IPS DF 19.7 (cell line): ENCODE results near the gene EYA4.

Source experiments
- DNase-seq: peaks from one replicate; pipeline ENCODE4 v3.0.0-alpha.2; 2013; ENCODE audit warnings: low read depth, low spot score

The EYA4 gene, protein sequence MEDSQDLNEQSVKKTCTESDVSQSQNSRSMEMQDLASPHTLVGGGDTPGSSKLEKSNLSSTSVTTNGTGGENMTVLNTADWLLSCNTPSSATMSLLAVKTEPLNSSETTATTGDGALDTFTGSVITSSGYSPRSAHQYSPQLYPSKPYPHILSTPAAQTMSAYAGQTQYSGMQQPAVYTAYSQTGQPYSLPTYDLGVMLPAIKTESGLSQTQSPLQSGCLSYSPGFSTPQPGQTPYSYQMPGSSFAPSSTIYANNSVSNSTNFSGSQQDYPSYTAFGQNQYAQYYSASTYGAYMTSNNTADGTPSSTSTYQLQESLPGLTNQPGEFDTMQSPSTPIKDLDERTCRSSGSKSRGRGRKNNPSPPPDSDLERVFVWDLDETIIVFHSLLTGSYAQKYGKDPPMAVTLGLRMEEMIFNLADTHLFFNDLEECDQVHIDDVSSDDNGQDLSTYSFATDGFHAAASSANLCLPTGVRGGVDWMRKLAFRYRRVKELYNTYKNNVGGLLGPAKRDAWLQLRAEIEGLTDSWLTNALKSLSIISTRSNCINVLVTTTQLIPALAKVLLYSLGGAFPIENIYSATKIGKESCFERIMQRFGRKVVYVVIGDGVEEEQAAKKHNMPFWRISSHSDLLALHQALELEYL

DNA sequence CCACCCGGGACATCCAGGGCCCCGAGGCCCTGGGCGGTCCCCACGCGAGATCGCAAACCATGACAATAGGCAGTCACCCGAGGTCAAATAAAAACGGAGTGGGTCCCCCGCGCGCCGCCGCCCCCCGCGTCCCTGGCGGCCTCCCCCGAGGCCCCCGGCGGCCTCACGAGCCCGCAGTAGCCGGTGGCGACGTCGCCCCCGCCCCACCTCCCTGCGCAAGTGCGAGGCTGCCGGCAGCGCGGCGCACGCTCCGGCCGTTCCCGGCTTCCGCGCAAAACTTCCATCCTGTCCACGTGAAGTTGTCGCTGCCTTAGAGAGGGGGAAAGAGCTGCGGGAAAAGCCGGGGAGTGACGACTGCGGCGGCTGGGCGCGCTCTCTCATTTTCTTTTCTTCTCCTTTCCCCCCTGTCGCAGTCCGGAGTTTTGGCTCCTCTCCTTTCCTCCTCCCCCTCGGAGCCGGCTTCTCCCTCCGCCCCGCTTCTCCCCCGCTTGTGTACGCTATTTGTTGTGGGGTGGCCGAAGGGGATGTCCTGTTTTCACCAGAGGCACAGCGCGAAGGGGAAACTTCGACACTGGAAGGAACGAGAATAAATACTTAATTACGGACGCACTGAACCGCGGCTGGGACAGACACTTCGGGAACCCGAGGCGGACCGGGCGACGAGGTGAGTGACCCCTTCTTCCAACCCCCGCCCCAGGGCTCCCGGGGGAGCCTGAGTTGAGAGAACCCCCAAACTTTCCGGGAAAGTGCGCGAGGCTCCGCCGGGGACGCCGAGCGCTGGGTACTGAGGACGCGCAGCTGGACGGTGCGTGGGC, at the start of gene EYA4:
Gene EYA4 (plus strand): TSS at position 272 of the 815 bp plus-strand sequence. CDS start 33,424 bp downstream, outside the sequence.
- no peak for DNase-seq

DNA sequence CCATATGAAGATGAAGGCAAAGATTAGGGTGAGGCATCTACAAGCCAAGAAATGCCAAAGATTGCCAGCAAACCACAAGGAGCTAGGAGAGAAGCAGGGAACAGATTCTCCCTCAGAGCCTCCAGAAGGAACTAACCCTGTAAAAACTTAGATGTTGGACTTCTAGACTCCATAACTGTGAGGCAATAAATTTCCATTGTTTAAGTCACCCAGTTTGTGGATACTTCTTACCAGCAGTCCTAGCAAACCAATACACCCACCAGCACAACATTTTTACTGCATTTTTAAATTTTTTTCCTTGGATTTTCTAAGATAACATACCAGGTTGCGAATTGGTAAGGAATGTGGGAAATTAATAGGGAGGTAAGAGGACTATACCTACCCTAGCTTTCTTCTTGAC, 47.8 kb upstream of the EYA4 start:
- DNase-seq, result no peak

DNA sequence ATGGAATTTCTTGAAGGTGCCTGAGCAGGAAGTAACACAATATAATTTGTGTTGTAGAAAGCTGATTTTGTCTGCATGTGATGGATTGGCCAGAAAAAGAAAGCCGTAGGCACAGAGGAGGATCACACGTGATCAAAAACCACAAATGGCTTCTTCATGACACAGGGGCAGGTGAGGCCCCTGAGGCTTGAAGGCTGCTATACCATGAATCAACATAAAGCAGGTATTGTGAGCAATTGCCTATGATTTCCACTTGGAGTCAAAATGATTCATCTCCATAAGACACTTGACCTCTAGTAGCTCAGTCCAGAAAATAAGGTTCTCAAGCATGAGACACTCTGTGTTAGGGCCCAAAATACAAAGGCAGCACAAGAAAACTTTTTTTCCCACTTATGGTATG, 42.4 kb upstream of the EYA4 start:
- no peak for DNase-seq

DNA sequence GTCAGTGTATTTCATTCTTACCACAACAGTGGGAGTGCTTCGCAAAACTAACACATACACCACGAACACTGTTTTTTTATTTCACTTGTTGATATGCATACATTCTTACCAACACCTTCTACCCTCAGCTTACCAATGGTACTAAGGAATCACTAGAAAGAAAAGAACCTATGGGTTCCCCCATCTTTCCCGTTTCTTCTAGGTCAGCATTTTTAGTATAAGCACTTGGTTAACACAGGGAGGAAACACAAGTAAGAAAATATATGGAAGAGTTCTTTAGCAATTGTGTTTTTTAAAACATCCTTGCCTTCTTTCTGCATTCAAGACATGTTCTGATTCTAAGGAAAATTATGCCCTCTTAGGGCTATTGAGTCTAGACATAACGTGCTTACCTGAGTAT, 39.9 kb upstream of the EYA4 start:
- DNase-seq, result no peak

DNA sequence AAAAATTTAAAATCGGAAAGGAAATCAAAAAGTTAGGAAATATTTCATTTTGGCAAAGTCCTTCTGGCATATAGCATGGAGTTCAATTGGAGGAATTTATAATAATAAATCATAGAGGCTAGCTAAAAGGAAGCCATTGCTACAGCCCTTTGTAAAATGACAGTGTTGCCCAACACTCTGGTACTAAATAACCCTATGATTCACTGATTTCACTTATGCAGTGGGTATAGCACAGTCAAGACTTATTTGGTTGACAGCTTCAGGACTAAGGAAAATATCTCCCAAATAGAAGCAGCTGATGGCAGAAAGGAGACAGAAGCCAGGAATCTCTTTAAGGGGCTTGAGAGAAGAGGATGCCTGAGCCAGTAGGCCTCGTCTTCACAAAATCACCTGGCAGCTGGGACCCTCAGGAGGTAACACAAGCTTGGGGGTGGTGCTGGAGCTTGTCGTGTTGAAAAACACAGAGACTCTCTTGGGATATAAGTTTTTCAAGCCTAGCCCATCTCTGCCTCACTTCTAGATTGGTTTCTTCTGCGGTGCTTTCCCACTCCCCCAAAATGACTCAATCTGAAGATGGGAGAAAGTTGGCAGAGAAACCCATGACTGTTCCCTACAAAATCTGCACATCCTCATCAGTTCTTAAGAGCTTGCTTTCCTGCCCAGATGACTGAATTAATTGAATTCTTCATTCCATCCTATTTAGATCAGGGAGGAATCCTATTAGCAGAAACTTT, 38.4 kb upstream of the EYA4 start:
- no peak for DNase-seq

DNA sequence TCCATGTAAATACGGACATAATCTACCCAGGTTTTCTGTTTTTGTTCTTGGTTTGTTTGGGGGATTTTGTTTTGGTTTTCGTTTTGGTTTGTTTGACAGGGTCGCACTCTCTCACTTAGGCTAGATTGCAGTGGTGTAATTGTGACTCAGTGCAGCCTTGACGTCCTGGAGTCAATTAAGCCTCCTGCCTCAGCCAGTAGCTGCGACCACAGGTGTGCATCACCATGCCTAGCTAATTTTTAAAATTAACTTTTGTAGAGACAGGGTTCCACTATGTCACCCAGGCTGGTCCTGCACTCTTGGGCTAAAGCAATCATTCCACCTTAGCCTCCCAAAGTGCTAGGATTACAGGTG, 37.8 kb upstream of the EYA4 start:
- DNase-seq, result no peak

DNA sequence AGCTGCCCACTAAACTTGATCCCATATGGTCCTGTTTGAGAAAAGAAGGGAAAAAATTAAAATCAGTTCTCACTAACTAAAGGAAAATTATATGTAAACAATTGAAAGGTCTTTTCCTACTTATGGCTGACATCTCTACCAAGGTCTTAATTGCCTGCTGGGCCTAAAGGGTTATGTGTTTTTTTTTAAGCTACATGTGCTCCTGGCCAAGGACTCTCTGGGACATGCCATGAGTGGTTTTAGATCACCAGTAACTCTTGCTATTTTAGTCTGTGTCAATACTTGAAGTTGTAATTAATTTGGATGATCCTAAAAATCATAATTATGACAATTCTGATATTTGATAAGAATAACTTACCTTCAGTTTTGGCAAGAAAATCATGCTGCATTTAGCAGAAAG, 35.9 kb upstream of the EYA4 start:
- DNase-seq, result no peak

DNA sequence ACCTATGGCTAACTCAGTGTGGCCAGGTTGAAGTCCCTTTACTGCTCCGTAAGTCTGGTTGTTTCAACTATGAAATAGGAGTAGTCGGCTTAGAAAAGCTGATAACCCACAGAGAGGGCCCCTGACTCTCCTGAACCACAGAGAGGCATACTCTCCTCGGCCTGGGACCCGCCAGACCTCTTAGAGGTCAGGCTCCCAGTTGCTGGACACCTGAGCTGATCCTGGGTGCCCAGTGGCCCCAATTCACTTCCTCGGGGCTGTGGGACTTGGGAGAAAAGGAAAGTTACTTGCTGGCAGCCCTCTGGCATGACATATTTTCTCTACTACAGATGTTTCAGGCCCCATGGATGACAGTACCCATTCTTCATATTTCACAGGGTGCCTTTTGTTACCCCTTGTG, 34.2 kb upstream of the EYA4 start:
- DNase-seq, result no peak

DNA sequence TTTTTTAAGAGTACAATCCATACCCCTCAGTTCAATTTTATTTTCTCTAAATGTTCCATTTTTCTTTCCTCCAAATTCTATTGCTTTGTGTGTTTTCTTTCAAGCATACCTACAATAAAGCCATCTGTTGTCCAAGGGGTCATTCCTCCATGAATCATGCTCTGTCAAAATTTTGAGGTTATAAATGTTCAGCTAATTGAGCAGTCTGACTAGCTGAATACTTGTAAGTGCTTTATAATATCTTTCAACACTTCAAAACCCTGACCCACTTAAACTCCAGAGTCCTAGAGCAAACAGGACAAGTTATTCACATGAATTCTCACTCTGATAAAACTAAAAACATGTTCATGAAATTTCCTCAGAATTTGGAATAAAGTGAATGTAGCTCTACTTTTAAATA, 33.4 kb upstream of the EYA4 start:
- DNase-seq, result no peak

DNA sequence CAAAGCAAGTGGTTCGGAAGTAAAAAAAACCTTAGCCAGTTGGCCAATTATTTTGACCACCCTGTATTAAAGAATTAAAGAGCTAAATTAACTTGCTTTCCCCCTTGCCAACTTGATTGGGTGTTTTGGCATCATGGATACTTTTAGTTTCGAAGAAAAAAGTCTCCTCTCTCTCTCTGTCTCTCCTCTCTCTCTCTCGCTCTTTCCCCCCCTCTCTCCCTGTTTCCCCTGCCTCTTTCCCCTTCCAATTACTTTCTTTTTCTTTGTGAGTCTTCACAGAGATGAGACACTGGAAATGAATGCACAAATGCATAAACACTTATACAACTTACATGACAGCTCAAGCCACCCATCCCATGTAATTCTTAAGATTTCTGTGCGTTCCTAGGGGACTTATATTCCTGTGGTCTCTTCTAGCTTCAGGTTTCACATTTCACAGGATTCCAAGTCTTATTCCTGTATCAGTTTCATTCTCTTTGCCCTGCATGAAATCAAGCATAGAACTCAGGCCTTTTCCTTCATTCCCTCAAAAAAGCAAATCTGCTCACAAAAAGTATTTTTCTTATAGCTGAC, 32.9 kb upstream of the EYA4 start:
- no peak for DNase-seq

DNA sequence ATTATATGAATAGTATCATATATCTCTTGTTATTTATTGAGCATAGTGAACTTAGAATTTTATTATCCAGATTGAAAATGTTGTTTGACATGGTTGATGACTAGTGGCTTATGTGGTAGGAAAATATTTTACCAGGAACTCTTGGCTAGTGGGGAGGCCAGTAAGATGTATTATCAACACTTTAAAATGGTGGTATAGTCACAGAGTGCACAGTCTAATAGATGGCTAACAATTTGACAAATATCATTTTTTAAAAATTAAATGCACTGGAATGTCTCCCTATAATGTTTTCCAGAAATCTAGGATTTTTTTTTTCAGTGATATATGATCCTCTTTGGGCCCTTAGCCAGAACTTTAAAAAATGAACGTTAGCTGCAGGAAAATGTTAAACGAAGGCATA, 26.9 kb upstream of the EYA4 start:
- DNase-seq, result no peak

DNA sequence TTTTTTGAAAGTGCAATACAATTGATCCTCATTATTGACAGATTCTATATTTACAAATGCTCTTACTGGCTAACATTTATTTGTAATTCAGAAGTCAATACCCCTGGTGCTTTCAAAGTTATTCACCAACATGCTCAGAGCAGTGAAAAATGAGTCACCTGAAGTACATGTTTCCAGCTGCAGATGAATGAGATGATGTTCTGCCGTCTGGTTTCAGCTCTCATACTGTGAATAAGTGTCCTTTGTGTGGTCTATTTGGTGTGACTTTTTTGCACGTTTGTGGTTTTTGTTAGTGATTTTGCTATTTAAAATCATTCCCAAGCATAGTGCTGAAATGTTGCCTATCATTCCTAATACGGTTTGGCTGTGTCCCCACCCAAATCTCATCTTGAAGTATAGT, 22.3 kb upstream of the EYA4 start:
- DNase-seq, result no peak

DNA sequence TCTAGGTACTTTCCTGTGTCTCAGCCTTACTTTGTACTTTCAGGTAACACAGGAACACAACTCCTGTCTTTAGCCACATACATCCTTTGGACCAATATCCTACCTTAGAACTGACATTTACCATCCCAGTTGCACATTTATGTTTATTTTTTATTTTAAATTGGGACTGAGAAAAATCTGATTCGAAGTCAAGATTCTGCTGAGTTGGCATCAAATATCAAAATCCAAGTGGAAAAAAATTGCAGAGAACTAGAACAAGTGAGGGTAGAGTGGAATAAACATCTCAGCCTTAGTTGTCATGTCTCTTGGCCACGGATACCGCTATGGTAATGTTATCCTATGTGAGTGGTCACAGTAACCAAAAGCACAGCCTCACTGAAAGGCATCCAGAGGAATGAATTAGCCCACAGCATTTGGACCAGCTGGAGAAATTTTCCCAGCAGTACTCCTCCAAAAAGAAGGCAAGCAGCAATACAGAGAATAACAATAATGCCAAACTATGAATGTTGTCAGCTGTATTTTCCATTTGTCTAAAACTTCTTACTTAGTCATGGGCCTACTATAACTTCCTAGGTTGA, 17.6 kb upstream of the EYA4 start:
- DNase-seq, result no peak

DNA sequence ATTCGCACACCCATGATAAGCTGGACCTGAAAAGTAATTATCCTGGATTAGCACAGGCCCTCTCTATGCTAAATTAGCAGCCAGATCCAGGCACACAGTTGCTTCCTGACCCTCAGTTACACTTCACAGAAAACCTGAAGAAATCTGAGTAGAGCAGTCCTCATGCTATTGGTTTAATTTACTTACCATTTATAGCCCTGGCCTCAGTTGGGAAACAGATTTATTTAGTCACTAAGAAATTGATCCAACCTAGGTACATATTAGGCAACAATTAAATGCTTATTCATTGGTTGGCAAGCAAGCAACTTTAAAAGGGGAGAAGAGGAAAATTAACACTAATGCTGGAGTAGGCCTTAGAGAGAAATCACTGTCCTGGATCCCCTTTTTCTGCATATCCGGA, 15.6 kb upstream of the EYA4 start:
- DNase-seq, result no peak

DNA sequence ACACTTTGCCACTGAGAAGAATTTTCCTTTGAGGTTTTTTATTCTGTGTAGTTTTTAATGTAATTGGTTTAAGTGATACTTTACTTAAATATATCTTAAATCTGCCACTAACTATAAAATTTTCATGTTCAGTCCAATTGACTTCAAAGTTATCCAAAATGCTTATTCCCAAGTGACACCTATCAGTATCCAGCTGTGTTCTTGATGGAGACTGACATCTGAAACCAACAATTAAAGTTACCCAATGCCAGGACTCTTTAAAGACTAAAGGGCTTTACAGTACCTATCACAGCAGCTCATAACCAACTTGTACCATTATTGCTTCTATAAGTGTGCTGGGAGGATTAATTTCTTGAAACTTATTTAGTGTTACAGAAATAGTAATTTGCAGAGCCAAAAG, 13.8 kb upstream of the EYA4 start:
- no peak for DNase-seq

DNA sequence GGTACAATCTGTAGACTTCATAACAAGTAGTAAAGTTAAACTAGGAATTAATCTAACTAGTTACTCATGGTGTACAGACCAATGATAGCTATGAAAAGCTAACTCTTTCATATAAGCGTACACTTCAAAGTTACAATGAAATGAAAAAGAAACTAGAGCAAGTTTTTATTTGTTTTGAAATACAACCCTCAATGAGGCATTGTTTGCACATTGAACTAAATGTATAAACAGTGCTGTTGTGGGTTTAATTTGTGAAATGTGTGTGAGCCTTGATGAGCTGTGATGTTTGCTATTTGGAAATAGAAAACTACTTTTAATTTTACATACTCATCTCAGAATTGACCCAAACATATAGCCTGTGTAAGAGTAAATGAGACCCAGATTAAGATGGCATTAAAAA, 11.1 kb upstream of the EYA4 start:
- no peak for DNase-seq

DNA sequence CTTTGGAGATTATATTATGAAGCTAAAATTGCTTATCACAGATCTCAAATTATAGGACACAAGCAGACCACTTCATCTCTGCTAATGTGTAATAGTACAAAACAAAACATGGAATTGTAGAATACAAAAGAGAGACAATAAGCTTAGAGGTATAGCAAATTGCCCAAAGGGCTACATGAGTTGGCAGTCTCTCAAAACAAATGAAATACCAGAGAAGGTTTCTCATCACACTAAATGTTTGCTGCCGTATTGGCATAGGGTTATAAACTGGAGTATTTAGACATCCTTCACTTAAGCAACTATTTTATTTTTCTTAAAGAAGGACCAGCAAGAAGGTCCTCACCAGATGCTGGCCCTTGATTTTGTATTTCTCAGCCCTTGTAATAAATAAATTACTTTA, 5.9 kb upstream of the EYA4 start:
- DNase-seq, result no peak

DNA sequence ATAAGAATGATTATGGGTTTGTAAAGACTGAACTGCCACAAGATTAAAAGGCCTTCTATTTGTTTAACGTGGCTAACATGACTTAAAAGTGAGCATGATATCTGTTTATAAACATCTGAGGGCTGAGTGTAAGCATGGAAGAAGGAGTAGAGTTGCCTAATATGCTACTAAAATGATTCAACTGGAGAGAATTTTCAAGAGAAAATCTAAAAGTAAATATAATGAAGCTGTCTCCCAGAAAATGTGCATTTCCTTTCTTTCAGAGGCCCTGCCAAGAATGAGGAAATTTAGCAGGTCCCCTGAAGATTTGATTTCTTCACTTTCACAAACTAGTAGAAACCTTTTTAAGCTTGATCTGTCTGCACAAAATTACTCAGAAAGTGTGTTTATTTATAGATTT, 4.2 kb upstream of the EYA4 start:
- DNase-seq, result no peak

DNA sequence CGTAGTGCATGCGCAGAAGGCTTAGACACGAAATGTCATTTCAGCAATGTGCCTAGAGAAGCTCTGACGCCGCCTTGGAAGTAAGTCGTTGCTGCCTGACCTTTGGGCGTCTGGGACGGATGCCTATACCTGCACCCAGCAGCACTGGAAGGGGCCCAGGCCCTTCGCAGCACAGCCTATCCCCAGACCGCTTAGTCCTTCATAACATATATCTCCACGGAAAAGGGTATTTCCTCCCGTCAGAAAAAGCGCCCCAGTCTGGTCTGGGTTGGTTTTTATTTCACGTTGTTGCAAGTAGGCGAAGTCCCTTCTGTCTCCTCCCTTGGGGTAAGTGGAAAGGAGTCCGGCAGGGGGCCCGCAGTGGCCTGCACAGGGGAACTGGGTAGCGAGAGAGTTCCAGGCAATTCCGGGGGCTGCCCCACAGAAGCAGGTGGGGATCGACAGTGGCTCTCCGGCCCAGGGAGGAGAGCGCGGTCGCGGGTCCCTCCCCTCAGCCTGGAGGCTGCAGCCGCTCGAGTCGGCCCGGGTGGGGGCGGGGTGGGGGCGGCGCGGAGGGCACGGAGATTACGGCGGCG, 559 bp upstream of the EYA4 start:
- no peak for DNase-seq

DNA sequence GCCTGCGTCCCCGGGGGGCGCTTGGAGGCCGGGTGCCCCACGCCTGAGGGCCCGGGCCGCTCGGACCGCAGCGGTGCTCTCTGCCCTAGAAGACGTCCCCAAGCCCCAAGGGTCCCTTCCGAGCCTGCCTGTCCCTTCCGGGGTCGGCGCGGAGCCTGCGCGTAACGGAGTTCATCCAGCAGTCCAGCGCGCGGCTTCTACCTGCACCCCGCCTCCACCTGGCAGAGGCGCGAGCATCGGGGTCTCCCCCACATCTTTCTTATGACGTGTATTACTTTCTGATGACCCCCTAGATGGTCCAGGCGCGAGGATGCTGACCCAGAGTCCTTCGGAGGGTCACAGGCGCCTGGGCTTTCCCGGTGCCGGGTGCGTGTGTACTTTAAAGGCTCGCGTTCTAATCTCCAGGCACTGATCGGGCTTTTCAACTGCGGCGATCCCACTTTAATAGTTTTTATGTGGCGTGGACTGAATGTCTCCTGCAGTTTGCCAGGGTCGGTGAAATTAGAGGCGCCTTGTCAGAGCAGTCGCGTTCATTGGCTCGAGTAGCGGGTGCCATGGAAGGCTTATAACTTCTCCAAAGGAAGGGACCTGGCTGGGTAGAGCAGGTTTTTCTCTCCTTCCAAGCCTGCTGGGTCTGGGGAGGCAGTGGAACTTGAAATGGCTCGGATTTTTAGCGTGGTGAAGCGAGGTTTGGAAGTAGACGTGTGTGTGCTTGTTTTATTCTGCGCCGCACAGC, 912 bp downstream of the EYA4 start:
- no peak for DNase-seq
